Hepatocyte (in vitro differentiated cells): ENCODE results near the gene CLEC11A.

Experiments
- CTCF ChIP-seq: fragments of 200-600 bp; sonication (generic); IDR thresholded peaks from 2 replicates; pipeline ENCODE4 v1.5.1; 2016; ENCODE audit warnings: antibody characterized with exemption, mild to moderate bottlenecking; ENCODE audit not compliant: poor library complexity
- EZH2 ChIP-seq: fragments of 200-600 bp; sonication (generic); IDR thresholded peaks from 2 replicates; pipeline ENCODE4 v1.6.1; 2016; ENCODE audit warnings: antibody characterized with exemption, mild to moderate bottlenecking, borderline replicate concordance
- EZH2phosphoT487 ChIP-seq: fragments of 200-600 bp; sonication (generic); IDR thresholded peaks from one replicate; pipeline ENCODE4 v1.6.1; 2018; ENCODE audit warnings: antibody characterized with exemption, mild to moderate bottlenecking, low read depth, moderate library complexity; ENCODE audit not compliant: unreplicated experiment, severe bottlenecking

GRCh38 chr19:50702871-50703829 lies 20.0 kb upstream of the CLEC11A start:
- no peak for TF ChIP-seq CTCF
- TF ChIP-seq EZH2 = no peak
- TF ChIP-seq EZH2phosphoT487 = no peak
